ENCODE results near the gene PLEKHH2. TPM values are rescaled to one million over a fixed set of nuclear protein-coding genes. Genes with fewer than 3 reads are reported as not detected.

The PLEKHH2 gene
- total and polyA plus RNA-seq, 2 experiments from 2014 or later, result 5.4 to 6.7 TPM

GRCh38 chr2:43718530-43719124, 81.6 kb downstream of the PLEKHH2 start:
- no peak overlapping the region for H3K4me3 ChIP-seq
- no peaks in the 10 kb centered on the region for H3K36me3 Mint-ChIP-seq (ENCODE audit: low read depth)
- TF ChIP-seq EZH2phosphoT487 (IDR thresholded peaks at IDR 0.05; ENCODE audit: unreplicated experiment), result no peak
- TF ChIP-seq ETS1 (IDR thresholded peaks at IDR 0.05), result no peak
- no peak for TF ChIP-seq REST (IDR thresholded peaks at IDR 0.05; ENCODE audit: unreplicated experiment)
- TF ChIP-seq STAT1 (IDR thresholded peaks at IDR 0.05; ENCODE audit: unreplicated experiment), result no peak
- TF ChIP-seq ZNF114 (CRISPR knock-in tag; IDR thresholded peaks at IDR 0.05), result no peak
- no peak for TF ChIP-seq CTCF (conservative IDR thresholded peaks at IDR 0.05; ENCODE audit: low read depth in 2 of 2)
- no peak for TF ChIP-seq ZNF462 (CRISPR knock-in tag; IDR thresholded peaks at IDR 0.05)

More at GRCh38 chr2:43718530-43719124, 81.6 kb downstream of the PLEKHH2 start:
- Mint-ChIP-seq H3K4me1 (peaks cover 26% of the 10 kb centered on the region), H3K9me3 (no peaks in the 10 kb centered on the region), H3K27ac (no peak overlapping the region), H3K27me3 (ENCODE audit: insufficient read depth, low read depth, poor library complexity) (peaks cover 2% of the 10 kb centered on the region), H3K4me3 (no peak overlapping the region)
- no peaks in the 10 kb centered on the region for H3K27me3 ChIP-seq (ENCODE audit: insufficient read depth)
- DNase-seq (ENCODE audit: low spot score) (no peak), ATAC-seq (no peak)
- no peaks in the 10 kb centered on the region for H3K79me2 ChIP-seq (replicated peaks; ENCODE audit: insufficient read depth)
- H4K20me1 ChIP-seq (replicated peaks; ENCODE audit: insufficient read depth), result no peaks in the 10 kb centered on the region
- H3K4me2 ChIP-seq, result no peak overlapping the region
- H3F3A ChIP-seq (replicated peaks; ENCODE audit: low read depth), result no peaks in the 10 kb centered on the region
- H3K27ac ChIP-seq (ENCODE audit: low read depth), result no peak overlapping the region
- H3K36me3 ChIP-seq (ENCODE audit: insufficient read depth), result no peaks in the 10 kb centered on the region
- no peak overlapping the region for H2AFZ ChIP-seq
- H3K4me1 ChIP-seq (ENCODE audit: insufficient read depth), result peaks cover 18% of the 10 kb centered on the region
- H3K9me2 ChIP-seq (ENCODE audit: insufficient read depth), result no peaks in the 10 kb centered on the region
